HG02588 (cell line): ENCODE results near the gene SH3TC2.

Source experiments
- ATAC-seq: cut with Tn5 transposase; IDR thresholded peaks from one replicate; pipeline ENCODE4 v1.9.1; 2021; ENCODE audit warnings: mild to moderate bottlenecking, moderate library complexity; ENCODE audit not compliant: unreplicated experiment

Gene SH3TC2

GRCh38 chr5:149030838-149031397, 31.9 kb downstream of the SH3TC2 start:
- ATAC-seq = no peak

GRCh38 chr5:149030392-149030791, 32.5 kb downstream of the SH3TC2 start:
- ATAC-seq = no peak

GRCh38 chr5:149028984-149029383, 33.9 kb downstream of the SH3TC2 start:
- no peak for ATAC-seq

- no peak for ATAC-seq
These were observed 34.7 kb downstream of the SH3TC2 start for GRCh38 chr5:149028161-149028560.

GRCh38 chr5:149027636-149028035, 35.2 kb downstream of the SH3TC2 start:
- ATAC-seq = no peak

GRCh38 chr5:149024943-149025342, 37.9 kb downstream of the SH3TC2 start:
- no peak for ATAC-seq

- ATAC-seq = no peak
These were observed 38.4 kb downstream of the SH3TC2 start for GRCh38 chr5:149024477-149024876.

GRCh38 chr5:149022200-149022599, 40.7 kb downstream of the SH3TC2 start:
- ATAC-seq = no peak

- ATAC-seq = no peak
These were observed 43.2 kb downstream of the SH3TC2 start for GRCh38 chr5:149019679-149020078.

- ATAC-seq = no peak
These were observed 43.9 kb downstream of the SH3TC2 start for GRCh38 chr5:149018909-149019443.

- ATAC-seq = no peak
These were observed 45.2 kb downstream of the SH3TC2 start for GRCh38 chr5:149017636-149018035.

- no peak for ATAC-seq
These were observed 47.3 kb downstream of the SH3TC2 start for GRCh38 chr5:149015561-149015960.

- ATAC-seq = no peak
These were observed 47.7 kb downstream of the SH3TC2 start for GRCh38 chr5:149015126-149015525.

- ATAC-seq = no peak
These were observed 48.3 kb downstream of the SH3TC2 start for GRCh38 chr5:149014571-149015031.

- no peak for ATAC-seq
These were observed 49.1 kb downstream of the SH3TC2 start for GRCh38 chr5:149013796-149014195.

- ATAC-seq = no peak
These were observed 50.5 kb downstream of the SH3TC2 start for GRCh38 chr5:149012350-149012749.

- no peak for ATAC-seq
These were observed 51.1 kb downstream of the SH3TC2 start for GRCh38 chr5:149011728-149012127.

GRCh38 chr5:149011084-149011483, 51.8 kb downstream of the SH3TC2 start:
- ATAC-seq = no peak

- no peak for ATAC-seq
These were observed 55.7 kb downstream of the SH3TC2 start for GRCh38 chr5:149007174-149007573.

- ATAC-seq = no peak
These were observed 56.4 kb downstream of the SH3TC2 start for GRCh38 chr5:149006426-149006825.

GRCh38 chr5:149005077-149005892, 57.6 kb downstream of the SH3TC2 start:
- no peak for ATAC-seq

GRCh38 chr5:149004559-149004958, 58.3 kb downstream of the SH3TC2 start:
- no peak for ATAC-seq
